Activated T-cell treated with anti-CD3 and anti-CD28 coated beads for 4 hours (primary cell): Measurements from ENCODE around the gene NEB.
"Not testable (repeated sequence)": the region's sequence is repeated elsewhere in the genome, so short reads cannot be mapped to it uniquely, and the experiment has no call there.

Experiments
- DNase-seq: peaks from one replicate; pipeline ENCODE4 v3.0.0-alpha.2; 2020

NEB gene

DNA sequence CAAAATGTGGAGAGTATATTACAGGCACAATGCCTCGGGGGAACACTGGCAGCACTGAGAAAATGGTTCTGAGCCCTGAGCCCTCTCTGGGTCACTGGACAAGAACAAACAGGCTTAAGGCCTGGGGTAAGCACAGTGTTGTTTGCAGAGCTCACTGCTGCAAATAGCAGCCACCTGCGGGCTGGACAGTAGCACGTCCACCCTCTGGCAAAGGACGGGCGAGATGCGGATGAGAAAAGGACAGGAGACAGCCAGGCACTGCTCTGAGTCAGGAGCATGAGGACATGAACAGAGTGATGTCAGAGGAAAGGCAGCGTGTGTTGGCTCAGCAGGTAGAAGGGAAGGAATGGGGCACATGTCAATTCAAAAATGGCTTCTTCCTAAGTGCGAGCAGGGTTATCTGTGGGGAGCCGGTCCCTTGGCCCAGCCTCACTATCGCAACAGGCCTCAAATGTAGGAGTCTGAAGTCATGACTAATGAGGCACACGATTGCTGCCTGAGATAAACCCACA, 25.9 kb upstream of the NEB start:
- no peak for DNase-seq

DNA sequence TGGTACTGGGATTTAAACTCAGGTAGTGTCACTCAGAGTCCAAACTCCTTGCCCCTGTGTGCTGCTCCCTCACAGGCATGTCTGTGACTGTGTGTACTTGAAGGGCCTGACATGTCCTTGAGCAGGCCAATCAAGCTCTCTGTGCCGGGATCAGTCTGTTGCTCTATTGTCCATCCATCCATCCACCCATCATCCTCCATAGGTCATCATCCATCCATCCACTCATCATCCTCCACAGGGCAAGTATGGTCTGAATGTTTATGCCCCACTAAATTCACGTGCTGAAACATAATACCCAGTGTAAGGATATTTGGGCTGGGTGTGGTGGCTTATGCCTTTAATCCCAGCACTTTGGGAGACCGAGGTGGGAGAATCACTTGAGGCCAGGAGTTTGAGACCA, 24.5 kb upstream of the NEB start:
- DNase-seq, result no peak

DNA sequence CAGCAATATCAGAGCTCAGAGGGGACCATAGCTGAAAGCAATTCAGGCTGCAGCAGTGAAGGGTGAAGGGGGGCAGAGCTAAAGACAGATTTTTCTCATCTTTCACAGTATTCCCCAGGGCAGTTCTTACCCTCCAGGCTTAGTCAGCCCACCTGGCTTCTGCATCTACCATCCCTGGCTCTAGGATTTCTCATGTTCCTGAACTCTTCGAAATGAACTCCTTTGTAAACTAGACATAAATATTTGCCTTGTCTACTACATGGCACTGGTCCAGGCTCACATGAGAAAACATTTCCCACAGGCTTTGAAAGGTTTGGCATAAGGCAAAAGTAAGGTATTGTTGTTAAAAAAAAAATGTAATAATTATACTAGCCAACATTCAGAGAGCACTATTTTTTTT, 23.6 kb upstream of the NEB start:
- DNase-seq, result no peak

DNA sequence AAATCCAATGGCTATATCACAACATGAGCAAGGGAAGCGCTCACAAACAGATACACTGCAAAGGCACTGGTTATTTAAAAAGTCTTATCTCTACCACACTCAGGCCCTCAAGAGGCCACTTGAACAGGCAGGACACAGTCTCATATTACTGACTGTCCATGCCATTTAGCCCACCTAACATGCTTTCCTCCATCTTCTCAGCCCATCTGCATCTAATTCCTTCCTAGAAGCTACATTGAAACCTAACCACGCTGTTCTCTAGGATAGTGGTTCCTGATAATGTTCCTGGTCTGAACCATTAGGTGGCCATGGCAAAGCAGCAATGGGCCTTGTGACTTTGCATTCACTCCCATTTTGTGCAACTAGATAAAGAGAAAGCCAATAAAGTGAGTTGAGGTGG, 22.5 kb upstream of the NEB start:
- no peak for DNase-seq

DNA sequence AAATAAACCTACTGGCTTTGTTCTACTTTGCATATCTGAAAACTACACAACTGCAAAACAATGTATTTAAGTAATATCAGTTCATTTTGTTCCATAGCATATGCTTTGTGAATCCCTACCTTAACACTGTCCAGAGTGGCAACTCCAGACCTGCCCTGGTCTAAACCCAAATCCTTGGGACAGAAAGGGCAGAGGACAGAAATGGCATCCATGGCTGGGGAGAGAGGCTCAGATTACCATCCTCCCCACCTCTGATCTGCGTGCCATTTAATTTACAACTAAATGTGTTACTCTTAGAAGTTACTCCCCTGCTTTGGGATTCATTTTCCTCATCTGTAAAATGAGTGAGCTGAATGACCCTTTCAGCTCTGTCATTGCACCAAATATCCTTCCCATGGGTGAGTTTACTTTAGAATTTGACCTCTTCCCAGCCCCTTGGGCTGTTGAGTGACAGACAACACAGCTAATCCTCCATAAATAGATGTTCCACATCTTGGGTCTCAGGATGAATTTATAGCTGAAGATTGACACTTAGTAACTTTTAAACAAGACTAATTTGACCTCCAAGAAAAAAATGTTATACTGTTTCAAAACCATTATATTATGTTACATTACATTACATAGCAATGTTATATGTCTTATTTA, 20.1 kb upstream of the NEB start:
- no peak for DNase-seq

DNA sequence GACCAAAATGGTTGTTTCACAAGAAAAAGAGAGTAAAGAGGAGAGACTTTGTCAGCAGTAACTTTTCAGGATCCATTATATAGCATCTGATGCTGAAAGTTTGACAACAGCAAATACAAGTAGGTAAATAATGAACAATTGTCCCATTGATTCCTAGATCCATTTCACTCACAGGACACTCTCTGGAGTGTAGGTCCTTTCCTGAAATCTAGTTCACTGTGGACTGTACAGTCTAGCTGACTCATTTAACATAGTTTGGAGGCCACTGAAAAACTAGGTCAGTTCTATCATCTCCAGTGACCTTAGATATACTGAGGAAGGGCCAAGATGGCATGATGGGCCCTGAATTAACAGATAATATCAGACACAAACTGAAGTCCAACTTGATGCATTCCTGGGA, 19.3 kb upstream of the NEB start:
- no peak for DNase-seq

DNA sequence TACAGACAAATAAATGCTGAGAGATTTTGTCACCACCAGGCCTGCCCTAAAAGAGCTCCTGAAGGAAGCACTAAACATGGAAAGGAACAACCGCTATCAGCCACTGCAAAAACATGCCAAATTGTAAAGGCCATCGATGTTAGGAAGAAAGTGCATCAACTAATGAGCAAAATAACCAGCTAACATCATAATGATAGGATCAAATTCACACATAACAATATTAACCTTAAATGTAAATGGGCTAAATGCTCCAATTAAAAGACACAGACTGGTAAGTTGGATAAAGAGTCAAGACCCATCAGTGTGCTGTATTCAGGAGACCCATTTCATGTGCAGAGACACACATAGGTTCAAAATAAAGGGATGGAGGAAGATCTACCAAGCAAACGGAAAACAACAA, 11.0 kb upstream of the NEB start:
- DNase-seq, result not testable (repeated sequence)

DNA sequence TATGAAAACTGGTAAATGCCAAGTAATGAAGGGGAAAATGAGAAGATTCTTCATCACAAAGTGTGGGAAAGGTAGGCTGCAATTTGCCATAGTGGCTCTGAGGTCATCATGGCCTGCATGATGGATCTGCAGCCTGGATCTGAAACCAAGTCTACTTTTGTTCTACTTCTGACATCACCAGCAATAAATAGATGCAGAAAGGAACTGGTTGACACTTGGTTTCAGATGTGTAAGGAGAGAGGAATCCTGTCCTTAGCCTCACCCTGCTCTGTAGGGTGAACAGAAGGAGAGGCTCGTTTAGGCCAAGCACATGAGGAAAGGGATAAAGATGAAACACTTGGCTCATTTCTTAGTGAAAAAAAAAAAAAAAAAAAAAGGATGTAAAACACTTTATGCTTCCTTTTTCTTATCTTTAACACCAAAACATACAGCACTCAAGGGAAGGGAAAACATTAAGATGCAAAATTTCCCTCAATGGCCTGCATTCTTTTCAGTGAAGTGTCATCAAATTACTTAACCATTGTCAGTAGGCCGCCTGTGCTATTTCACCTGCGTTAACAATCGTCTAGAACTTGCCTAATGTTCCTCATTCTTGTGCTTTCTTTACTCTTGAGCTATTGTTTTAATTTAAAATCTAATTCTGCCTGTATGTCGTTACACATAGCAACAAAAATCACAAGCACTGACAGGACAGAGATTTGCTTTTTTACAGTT, 3.9 kb downstream of the NEB start:
- no peak for DNase-seq

DNA sequence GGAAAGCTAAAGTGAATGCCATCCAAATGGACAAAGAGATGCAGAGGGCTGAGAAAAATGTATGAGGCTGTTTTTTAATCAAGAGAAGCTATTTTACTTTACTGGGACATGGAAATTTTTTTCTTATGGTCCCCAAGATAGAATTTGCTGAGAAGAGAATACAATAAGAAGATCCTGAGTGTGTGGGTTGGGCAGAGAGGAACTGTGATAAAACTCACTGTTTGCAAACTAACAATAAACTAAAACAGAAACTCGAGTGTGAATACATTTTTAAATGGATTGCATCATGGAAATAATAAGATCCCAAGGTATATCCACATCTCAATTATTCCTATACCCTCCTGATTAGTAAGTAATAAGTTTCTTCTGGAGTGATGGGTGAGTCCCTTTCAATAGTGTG, 4.4 kb downstream of the NEB start:
- no peak for DNase-seq

DNA sequence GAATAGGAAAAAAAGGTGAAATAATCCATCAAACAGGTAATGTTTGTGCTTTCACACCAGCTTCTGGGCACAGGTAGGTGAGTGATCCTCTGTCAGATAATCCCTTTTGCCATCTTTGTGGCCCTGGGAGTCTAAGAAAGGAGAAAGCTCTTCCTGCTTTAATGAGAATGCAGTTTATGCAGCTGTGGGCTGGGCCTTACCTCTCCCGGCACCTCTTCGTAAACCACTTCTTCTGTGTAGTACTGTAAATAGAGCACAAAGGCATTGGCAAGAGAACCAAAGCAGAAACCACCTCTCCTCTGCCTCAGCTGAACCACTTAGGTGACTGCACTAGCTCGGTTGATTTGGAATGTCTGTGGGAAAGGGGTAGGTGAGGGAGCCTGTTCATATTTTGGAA, 4.9 kb downstream of the NEB start:
- DNase-seq, result no peak

DNA sequence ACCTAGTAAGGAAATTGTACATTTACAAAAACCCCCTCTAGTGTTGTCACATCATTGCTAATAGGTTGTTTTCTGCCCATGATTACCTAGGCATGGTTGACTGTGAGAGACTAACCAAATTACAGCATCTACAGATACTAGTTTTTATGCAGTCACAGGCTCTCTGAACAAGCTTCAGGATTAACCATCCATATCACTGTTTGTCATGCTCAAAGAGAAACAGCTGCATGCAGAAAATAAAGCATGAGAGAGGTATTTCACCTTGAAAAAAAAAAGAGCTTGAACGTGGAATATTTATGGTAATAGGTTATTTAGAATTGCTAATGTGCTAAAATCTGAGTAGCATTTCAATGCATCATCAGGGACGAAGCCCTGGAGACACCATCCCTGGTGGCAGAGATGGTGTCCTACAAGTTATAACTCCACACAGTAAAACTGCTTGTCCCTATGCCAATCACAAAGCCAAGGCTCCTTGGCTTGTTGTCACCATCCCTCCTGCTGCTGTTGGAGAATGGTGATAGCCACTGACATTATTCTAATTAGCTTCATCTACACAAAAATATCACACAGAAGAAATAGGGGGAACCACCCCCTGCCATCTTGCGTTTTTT, 5.4 kb downstream of the NEB start:
- DNase-seq, result no peak

DNA sequence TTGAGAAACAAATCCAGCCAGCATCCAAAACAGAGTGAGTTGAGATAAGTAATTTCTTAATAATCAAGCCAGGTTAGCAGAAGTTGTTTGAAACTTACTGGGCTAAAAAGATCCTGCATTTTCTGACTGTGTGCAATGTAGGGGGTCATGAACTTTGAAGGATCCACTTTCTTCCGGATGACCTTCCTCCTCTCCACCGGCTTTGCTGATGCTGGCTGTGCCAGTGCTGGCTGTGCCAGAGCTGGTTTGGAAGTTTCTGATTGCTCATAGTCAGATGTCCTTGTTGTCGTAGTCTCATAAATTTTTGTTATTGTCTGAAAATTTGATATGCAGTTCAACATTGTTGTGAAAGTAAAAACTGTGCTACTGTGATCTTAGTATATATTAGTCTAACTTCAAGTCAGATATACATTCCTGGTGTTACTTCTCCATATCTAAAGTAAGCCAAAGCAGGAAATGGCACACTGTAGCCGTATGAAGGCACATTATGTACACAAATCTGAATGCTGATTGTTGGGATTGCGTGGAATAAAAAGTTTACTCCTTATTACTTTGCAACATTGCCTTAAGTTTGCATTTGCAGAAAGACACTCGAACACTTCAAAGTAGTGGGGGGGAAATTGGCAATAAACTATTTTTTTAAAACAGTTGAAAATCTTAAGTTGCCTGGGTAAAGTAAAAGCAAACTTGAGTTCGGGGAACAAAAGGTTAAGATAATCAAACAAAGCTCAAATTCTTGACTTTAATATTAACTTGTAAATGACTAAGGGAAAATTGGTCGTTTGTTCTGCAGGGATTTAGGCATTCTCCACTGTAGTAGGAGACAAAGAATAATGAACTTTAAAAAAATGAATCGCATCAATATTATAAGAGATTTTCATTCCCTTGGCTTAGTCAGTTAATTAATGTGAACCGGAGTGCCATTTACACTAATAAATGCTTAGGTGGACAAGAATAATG, 6.4 kb downstream of the NEB start:
- DNase-seq, result no peak

DNA sequence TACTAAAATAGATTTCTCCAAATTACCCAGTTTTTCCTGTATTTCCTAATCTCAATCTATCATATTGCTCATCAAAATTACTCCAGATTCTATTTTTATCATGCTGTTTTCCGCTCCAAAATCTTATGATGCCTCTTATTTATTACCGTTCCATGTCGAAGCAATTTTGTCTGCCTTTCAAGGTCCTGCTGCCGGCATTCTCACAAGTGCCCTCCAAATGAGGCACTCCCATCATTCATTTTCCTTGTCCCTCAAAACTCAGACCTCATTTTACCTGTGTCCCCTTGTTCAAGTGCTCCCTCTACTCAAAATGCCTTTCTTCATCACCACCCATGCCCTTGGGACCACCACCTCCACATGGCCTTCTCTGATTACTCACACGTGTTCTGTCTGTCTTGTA, 13.1 kb downstream of the NEB start:
- no peak for DNase-seq

DNA sequence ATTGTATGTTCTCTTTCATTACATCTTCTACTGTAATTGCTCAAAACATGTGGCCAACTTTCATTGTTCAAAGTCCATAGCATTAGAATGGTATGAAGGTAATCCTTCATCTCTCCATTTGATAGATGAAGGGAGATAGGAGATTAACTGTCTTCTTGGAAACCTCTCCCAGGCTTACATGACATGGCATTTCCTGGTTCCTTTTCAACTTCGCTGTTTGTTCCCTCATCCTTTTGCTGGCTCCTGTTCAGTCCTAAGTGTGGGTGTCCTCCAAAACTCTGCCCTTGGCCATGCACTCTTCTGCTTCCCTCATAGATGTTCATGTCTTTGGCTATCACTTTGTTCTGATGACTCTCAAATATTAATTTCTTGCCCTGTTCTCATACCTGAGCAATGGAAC, 13.8 kb downstream of the NEB start:
- DNase-seq, result no peak

DNA sequence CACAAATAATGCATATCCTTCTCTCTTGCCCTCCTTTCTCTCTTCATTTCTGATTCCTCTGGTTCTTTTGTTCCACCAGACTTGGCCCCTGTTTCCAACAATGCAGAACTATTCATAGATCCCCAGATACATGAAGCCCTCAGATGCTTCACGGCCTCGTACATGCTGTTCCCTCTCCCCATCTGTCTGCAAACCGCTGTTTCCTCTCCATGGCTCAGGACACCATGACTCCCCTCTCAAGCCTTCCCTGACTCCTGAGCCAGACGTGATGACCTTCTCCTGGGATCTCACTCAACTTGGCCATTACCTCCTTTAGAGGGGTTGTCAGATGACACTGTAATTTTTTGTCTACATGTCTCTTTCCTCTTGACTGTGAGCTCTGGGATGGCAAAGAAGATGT, 15.5 kb downstream of the NEB start:
- no peak for DNase-seq

DNA sequence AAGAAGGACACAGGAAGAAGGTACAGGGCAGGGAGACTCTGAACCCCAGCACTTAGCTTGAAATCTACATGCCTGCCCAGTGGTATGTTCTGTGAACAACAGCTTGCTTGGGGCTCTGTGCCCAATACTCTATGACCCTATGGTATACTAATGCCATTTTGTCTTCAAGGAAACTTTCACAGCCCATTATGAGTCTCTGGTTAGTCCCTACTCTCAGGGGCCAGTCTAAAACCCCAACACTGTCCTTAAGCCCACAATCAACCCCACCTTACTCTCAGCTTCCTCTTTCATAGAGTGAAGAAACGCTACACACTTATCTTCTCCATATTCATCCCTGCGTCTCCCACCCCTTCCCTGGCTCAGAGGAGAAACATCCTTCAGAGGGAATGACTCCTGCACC, 16.0 kb downstream of the NEB start:
- DNase-seq, result no peak

DNA sequence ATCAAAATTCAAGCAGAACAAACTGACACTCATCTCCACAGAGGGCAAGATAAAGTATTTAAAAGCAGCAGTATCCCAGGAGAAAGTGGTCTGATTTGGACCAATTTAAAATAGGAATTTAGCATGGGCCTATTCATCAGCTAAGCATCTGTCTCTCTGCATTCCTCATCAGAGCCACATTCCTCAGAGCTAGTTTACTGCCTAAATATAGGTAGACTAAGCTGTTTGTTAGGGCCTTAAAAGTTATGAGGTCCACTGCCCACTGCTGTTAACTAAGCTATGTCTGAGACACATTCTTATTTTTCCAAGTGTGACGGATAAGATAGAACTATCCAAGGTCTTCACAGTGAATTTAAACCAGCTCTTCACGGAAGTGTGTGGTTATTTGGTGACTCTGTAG, 17.6 kb downstream of the NEB start:
- no peak for DNase-seq

DNA sequence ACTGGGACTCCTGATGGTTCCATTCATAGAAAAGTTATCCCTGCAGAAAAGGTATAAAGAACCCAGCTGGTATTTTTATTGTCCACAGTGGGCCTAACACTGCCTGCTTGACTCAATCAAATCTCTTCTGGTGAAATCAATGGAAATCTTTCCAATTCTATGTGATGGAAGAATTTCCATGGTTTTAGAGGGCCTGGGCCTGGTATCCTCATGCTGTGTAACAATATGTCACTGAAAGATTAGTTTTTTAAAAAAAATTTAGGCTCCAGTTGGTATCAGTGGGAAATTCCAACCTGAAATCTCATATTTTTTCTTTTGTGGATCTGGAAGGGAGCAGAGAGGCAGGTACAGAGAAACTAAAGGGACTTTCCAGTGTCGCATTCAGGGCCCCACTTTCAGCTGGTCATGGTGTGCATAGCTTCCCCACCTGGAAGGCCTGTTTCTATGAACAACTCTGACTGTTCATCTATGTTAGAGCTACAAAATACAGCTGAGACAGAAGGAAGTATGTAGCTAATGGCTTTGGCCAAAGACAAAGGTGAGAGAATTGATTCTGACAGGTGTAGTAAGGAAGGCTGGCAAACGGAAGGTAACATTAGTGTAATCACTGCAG, 20.9 kb downstream of the NEB start:
- DNase-seq, result no peak

DNA sequence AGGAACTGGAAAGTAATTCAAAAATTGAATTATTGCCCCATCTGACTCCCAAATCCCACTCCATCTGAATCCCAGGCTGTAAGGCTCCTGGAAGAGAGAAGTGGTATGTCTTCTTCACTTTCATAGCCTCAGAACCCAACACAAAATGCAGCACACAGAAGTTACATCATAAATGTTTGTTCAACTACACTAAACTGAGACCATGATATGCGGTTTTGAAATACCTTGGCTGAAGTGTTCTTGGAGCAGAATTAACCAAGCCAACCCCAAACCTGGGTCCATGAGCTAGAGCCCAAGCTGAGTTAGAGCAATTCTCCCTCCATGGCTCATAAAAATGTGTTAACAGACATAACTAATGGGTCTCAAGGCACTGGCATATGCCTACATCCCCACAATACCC, 23.3 kb downstream of the NEB start:
- DNase-seq, result no peak

DNA sequence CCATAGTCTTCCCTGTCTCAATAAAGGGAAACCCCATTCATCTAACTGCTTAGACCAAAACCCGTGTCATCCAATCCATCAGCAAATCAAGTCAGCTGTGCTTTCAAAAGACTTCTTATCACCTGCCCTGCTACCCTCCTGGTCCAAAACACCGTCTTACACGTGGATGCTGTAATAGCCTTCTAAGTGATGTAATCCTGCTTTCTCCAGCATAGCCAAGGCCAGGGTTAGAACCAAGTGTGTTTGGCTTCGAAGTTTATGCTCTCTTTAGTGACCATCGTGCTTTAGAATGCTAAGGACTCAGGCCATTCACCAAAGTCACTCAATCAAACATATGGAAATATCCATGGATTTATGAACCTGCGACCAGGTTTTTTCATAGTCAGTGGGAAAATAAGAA, 25.5 kb downstream of the NEB start:
- DNase-seq, result no peak

DNA sequence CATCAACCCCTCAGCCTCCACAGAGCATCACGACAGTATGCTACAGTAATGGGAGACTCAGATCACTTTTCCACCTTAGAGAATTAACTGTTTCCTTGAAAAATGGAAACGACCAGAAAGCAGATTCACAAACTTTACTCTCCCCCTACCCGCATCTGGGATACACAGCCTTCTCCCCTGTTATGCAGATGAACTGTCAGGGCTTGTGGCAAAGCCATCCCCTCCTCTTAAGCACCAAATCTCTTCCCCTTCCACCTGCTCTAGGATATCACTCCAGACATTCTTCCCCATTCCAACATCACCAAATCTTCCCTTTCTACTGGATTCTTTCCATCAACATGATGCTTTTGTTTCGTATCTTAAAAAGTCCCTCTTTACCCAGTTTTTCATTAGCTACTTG, 26.4 kb downstream of the NEB start:
- DNase-seq, result no peak

DNA sequence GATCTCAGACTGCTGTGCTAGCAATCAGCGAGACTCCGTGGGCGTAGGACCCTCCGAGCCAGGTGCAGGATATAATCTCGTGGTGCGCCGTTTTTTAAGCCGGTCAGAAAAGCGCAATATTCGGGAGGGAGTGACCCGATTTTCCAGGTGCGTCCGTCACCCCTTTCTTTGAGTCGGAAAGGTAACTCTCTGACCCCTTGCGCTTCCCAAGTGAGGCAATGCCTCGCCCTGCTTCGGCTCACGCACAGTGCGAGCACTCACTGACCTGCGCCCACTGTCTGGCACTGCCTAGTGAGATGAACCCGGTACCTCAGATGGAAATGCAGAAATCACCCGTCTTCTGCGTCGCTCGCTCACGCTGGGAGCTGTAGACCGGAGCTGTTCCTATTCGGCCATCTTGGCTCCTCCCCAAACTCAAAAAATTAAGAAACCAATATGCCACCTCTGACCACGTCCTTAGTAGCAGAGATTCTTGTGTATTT, 29.8 kb downstream of the NEB start:
- DNase-seq, result not testable (repeated sequence)

DNA sequence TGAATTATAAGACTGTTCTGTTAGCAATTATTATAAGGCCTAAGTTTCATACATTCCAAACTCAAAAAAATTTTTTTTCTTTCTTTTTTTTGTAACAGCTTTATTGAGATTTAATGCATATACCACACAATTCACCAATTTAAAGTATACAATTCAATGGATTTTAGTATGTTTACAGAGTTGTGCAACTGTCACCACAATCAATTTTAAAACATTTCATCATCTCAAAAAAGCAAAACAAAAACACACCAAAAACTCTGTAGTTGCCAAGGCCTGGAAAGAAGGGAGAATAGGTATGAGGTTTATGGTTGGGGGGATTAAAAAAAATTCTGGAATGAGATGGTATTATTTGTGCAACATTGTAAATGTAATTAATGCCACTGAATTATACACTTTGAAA, 36.1 kb downstream of the NEB start:
- not testable (repeated sequence) for DNase-seq
